SHP77 (cell line): ENCODE data around the gene RNLS.

Experiments
- DNase-seq, 2 experiments: peaks; one replicate each; lab custom pipeline; 2025; lab: John Stamatoyannopoulos, UW

The RNLS gene

DNA sequence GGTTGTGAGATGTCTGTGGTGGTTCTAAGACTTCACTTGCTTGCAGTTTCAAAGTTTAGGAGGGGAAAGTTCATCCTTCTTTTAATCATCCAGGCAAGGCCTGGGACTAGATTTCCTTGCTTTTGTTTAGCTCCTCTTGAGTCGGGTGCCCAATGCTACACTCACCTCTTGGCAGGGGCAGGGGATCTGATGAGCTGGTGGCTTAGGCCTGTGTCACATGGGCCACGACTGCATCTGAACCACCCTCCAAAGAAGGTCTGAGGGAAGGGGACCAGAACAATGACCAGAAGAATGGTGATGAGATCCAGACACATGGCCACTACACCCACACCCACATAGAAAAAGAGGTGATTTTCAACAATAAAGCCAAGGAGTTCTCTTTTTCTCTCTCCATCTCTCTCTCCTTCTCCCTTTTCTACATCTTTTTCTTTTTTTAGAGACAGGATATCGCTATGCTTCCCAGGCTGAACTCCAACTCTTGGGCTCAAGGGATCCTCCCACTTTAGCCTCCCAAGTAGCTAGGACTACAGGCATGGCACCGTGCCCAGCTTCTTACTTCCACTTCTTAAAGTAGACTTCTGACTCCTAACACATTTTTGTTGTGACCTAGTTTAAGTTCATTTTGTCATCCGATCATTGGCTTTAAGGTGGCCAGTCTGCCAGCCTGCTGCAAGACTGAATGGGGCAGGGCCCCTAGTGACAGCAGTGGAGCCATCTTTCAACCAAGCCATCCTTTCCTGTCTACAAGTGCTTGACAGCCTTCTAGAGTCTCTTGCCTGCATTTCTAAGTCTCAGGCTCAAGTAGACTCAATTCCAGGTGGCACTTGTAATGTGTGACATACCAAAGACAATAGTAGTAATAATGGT, 350.9 kb downstream of the RNLS start:
- no peak for DNase-seq

DNA sequence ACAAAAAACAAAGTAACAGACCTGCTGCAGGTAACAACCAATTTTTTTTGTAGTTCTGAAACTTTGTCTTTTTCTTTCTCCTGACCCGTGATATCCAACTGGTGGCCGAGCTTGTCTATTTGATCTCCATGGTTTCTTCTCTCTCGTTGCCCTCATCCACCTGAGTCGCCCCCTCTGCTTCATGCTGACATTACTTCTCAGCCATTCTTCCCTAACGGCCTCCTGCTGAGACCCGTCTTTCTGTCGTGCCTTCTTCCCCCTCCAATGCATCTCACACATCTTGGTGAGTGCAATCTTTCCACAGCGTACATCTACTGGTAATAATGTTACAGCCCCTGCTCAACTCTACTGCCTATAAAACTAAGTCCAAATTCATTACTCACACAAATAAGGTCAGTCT, 352.9 kb downstream of the RNLS start:
- DNase-seq: no peak

DNA sequence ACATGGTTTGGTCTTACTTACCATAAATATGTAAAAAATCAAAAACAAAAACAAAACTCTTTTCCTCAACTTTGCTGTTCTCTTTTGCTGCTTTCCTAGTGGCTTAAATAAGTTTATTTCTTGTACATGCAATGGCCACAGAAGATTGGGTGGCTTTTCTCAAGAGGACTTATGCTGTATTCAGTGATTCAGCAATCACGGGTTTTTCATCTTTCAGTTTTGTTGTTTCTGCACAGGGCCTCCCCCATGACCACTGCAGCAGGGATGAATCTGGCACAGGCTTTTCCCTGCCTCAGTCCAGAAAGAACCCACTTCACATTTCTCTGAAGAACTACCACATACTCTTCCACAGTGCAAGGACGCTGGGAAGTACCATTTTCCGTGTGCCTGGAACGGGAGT, 355.0 kb downstream of the RNLS start:
- no peak for DNase-seq

DNA sequence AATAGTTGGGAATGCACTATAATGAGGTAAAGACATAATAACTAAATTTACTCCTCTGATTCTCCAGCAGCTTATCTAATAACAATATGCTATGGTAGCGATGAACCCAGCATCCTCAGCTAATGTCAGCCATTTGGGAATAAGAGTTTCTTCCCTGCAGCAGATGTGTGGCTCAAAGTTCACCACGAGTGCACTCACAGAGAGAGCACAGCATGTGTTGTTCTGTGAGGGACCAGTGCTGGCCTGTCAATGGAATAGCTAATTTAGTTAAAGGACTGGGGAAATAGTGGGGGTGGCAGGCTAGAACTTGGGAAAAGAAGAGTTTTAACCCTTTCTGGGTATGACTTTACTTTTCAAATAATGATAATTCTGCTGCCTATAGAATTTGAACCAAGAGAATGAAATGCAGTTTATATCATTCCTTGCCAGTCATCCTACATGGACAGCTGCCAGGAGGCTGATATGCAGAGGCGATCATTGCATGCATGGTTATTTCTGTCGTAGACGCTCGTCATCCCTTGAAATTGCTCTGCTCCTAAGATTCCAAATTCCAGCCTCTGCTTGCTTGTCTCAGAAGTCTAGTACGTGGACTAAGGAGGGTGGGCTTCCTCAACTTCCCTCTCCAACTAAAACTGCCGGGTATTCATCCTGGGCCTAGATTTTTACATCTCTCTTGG, 355.6 kb downstream of the RNLS start:
- no peak for DNase-seq

DNA sequence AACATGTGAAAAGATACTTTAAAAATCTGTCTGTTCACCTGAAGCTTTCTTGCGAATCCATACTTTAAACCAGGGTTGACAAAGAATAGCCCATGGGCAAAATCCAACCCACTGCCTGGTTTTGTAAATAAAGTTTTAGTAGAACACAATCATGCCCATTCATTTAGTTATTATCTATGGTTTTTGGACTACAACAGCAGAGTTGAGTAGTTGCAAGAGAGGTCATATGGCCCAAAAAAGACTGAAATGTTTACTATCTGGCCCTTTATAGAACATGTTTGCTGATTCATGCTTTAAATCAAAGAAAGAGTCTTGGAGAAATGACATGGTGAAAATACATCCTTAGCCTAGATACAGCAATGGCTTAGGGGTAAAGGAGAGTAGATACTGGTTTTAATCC, 356.2 kb downstream of the RNLS start:
- no peak for DNase-seq

DNA sequence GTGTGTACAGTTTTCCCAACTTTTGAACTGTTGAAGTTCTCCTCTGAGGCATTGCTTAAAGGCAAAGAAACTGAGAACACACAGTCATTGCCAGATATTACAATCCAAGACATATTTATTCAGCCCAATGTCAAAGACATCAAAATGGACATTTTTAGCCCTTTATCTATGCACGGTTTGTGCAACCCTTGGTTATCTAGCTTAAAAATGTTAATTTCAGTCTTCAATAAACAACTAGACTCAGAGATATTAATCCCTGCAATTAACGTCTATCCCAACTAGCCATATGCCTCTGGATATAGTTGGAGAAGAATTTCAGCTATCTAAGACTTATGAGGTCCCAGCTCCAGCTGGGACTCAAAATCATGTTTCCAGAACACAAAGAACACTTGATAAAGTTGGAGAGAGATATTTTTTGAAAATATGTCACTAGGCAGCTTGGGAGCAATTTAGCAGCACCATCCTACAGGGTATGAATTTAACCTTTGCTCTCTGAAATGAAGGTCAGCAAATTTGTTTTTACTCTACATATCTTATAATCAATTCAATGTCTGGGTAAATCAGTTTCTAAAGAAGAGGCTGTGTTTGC, 357.0 kb downstream of the RNLS start:
- no peak for DNase-seq
